ENCODE data around the gene NABP1.

NABP1 gene

DNA sequence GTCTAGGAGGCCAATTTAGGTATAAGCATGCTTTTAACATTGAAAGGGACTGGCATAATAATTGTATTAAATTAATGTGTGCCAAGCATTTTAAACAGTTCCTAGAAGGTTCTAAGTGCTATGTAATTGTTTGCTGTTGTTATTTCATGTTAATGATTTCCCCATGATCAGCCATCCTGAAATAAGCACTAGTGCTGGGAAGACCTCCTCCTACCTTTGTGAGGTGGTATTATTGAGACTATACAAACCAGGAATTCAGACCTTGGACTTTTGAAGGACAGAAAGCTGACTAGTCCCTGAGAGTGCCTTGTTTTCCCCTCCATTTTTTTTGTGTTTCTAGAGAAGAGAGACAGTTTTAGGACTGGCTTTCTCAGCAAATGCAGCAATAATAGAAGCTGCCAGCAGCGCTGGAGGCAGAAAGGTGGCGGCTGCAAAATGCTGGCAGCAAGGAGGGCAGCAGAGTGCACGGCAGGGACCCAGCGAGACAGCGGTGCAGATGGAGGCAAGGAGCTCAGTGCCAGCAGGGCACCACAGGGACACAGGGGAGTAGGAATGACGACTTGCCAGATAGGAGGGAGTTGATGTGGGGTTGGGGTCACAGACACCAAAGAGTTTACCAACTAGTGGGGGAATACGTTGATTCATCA, 25.3 kb downstream of the NABP1 start:
- in situ Hi-C loops (cut with HindIII; ENCODE audit: low sequenced_read_pairs): loop anchor here (25.0 kb wide), 1 partner anchor 541 kb away; the partner anchor contains the start of gene STAT4

DNA sequence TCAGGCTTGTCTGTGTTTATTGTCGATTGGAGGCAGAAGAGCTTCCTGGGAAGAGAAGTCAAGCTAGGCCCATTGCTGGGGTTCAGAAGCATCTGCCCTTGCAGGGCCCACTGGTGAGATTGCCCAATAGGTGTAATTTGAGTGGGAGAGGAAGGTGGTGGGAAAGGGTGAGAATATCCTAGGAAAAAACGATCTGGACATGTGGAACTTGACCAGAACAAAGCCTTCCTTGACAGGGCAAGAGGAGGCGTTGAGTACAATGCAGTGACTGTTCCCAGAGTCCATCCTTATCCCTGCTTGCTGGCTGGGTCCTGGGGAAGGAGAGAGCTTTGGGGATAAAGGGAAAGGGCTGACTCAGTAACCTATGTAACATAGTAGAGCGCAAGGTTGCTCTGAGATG, 27.1 kb downstream of the NABP1 start:
- in situ Hi-C loops (cut with HindIII; ENCODE audit: low sequenced_read_pairs): loop anchor here (25.0 kb wide), 1 partner anchor 543 kb away; the partner anchor contains the start of gene STAT4

DNA sequence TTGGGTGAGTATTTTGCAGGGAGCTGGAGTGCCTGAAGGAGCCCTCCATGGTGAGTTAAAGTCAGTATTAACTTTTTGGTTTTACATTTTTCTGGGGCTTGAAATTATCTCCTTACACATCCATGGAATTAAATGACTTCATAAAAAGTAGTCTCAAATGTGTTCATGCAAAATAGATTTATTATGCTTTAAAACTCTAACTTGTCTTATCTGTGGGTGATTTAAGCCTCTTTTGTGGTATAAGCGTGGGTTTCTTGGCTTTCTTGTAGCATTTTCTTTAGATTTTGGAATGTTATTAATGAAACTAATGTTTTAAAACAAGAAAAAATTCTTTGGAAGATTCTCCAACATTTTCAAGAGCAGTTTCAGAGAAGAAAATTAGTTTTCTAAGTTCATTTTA, 27.8 kb downstream of the NABP1 start:
- in situ Hi-C loops (cut with HindIII; ENCODE audit: low sequenced_read_pairs): loop anchor here (25.0 kb wide), 1 partner anchor 543 kb away; the partner anchor contains the start of gene STAT4

DNA sequence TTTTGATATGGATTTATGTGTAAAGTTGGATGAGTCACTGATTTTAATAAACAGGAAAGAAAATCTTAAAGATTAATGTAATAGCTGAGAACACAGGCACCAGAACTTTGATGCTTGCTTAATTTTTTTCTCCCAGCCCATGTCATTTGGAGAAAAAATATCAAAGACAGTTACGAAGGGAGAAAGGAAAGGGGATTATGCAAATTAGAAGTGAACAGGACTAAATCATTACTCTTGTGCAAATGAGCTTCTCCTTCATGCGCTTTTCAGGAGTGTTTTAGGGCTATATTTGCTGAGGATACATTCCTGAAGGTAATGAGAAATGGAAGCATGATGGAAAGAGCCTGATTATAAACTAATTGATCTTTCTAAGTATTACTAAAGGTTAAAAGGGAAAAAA, 28.9 kb downstream of the NABP1 start:
- in situ Hi-C loops (cut with HindIII; ENCODE audit: low sequenced_read_pairs): loop anchor here (25.0 kb wide), 1 partner anchor 544 kb away; the partner anchor contains the start of gene STAT4

DNA sequence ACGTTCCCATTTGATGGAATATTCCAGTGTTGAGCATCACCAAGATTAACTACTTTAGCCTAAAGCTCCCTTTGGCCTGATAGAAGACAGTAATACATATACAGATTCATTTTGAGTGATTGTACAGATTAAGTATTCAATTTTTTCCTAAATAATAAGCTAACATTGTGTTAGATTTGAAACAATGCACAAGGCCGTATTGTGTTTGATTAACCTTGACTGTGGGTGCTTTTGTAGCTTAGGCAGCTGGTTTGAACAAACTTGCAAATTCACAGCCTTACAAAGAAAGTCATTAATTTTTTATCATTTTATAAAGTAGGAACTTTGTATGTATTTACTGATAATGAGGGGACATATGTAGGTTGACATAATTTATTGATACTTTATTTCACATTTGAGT, 29.6 kb downstream of the NABP1 start:
- in situ Hi-C loops (cut with HindIII; ENCODE audit: low sequenced_read_pairs): loop anchor here (25.0 kb wide), 1 partner anchor 545 kb away; the partner anchor contains the start of gene STAT4

DNA sequence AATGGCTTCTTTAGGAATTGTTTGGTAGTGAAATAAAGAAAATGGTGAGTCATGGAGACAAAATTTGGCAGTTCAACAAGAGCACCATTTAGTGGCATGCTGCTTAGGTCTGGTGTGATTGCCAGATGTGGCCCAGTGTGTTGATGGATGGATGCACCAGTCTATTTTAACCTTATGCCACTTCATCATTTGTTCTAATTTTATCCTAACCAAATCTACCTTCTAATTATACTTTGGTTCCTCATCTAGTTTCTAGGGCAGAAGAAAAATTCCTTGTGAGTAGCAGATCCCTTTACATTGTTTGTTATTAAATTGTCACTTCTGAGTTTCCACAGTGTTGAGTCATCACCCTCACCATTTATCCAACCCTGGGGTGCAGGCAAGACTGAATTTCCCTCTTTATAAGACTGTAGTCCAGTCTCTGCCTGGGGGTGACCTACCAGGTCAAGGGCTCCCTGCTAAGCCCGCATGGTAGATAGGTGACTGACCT, 32.5 kb downstream of the NABP1 start:
- in situ Hi-C loops (cut with HindIII; ENCODE audit: low sequenced_read_pairs): loop anchor here (10.0 to 25.0 kb wide), 2 partner anchors 146 to 548 kb away; partner anchors contain the start of gene STAT4

DNA sequence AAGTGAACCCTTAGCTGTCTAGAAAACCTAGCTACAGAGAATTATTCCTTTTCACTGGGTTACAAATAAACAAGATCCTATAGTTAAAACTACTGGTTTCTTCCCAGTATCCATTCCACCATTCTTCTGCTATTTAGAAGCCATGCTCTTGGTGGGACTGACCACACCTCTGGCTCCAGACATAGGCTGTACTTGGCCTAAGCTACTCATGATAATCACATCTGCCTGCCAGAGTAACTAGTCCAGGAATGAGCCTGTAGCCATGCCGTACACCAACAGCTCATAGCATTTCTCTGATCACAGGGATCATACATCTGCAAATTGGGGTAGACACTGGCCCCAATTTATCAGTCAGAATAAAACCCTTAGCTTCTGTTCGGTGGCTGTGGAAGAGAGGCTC, 33.7 kb downstream of the NABP1 start:
- in situ Hi-C loops (cut with HindIII; ENCODE audit: low sequenced_read_pairs): loop anchor here (10.0 to 25.0 kb wide), 2 partner anchors 147 to 549 kb away; partner anchors contain the start of gene STAT4

DNA sequence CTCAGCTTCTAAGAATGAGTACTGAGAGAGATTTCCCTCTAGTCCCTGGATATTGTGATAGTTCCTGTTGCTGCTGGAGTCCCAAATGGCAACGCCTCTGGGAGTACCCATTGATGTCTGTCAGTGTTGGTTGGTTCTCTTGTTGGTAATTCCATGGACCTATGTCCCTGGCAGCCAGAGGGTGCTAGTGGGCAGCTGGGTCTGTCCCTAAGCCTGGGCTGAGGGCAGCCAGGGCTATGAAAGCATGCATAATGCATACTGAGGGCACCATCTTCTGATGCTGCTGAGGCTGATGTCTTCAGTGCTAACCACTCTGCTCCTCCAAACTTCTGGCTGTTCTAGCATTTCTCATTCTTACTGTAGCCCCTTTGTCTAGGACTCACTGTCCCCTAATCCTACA, 35.9 kb downstream of the NABP1 start:
- in situ Hi-C loops (cut with HindIII; ENCODE audit: low sequenced_read_pairs): loop anchor here (10.0 to 25.0 kb wide), 2 partner anchors 149 to 552 kb away; partner anchors contain the start of gene STAT4

DNA sequence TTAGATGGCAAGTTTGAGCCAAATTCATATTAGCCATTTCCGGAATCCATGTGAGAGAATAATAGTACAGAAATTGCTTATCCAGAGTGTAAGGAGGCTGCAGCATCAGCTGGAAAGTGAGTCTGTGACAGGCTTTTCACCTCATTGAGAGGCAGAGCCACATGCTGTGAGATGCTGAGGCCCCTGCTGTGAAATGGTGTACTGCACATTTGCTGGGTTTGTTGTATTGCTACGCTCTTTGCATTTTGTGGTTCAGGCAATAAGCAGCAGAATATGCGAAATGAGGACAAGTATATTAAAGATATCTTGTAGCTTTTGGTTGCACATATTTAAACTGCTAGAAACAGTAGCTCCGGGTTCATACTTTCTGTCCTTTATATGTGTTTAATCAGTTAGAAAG, 37.0 kb downstream of the NABP1 start:
- in situ Hi-C loops (cut with HindIII; ENCODE audit: low sequenced_read_pairs): loop anchor here (10.0 to 25.0 kb wide), 2 partner anchors 150 to 553 kb away; partner anchors contain the start of gene STAT4

DNA sequence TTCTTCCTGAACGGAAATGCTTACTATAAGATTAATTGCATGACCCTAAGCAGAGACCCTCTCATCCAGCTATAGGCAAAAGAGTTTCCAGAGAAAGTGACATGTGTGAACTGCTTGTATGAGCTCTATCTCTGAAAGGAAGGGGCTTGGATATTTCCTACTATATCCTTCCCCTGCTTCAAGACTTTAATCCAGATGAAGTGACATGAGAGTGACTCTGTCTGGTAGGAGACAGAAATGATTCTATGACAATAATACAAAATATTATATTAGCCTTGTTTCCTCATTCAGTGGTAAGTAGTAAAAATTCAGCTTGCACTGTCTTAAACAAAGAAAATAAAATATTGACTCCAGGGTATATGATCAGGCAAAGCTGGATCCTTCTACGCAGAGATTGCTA, 37.5 kb downstream of the NABP1 start:
- in situ Hi-C loops (cut with HindIII; ENCODE audit: low sequenced_read_pairs): loop anchor here (10.0 to 25.0 kb wide), 2 partner anchors 151 to 553 kb away; partner anchors contain the start of gene STAT4

DNA sequence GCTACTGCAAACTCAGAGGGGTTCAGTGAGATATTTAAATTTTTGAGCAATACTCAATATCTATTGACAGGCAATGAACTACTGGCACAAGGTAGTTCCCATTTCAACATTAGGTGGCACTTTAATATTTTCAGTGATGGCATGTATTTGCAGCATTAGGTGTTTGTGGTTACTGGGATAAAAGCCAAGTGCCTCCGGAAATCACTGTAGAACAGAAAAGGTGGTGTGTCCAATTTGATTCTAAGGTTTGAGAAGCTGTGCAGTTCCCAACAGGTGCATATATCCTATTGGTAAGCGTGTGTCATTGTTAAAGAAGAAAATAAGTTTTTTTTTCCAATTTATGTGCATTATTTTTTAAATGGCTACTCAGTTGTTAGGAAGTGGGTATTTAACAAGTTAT, 41.3 kb downstream of the NABP1 start:
- in situ Hi-C loops (cut with HindIII; ENCODE audit: low sequenced_read_pairs): loop anchor here (10.0 to 25.0 kb wide), 2 partner anchors 154 to 557 kb away; partner anchors contain the start of gene STAT4

DNA sequence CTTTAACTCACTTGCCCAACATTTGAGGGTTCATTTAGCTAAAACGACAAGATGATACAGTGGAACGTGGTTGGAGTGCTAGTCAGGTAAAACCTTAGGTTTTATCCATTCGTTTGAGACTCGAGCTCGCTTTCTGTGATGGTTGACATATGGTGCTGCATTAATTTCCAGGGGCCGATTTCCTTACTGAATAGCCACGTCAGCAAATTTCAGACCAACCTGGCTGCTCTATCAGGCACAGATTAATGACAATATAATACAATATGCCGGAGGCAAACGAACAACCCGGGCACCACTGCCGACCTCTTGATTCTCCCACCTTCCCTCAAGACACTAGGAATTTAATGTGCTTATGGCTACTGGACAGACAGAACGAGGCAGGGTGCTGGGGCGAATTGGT, 42.0 kb downstream of the NABP1 start:
- in situ Hi-C loops (cut with HindIII; ENCODE audit: low sequenced_read_pairs): loop anchor here (10.0 to 25.0 kb wide), 2 partner anchors 155 to 558 kb away; partner anchors contain the start of gene STAT4

DNA sequence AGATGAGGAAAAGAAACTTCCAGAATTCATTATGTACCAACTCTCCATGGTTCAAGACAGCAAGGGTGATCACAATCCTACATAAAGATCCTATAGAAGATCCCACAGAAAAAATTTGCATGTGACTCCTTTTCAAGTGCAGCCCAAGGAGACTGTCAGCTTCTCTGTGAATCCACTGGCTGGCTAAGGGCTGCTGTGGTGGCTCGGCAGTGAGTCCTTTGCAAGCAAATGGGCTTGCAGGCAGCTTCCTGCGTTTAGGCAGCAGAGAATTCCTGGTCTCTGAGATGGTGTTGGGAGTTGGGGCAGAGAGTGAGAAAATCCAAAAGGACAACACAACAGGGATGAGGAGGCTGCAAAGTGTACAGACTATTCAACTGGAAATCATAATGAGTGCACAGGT, 43.4 kb downstream of the NABP1 start:
- in situ Hi-C loops (cut with HindIII; ENCODE audit: low sequenced_read_pairs): loop anchor here (25.0 kb wide), 1 partner anchor 559 kb away; the partner anchor contains the start of gene STAT4

DNA sequence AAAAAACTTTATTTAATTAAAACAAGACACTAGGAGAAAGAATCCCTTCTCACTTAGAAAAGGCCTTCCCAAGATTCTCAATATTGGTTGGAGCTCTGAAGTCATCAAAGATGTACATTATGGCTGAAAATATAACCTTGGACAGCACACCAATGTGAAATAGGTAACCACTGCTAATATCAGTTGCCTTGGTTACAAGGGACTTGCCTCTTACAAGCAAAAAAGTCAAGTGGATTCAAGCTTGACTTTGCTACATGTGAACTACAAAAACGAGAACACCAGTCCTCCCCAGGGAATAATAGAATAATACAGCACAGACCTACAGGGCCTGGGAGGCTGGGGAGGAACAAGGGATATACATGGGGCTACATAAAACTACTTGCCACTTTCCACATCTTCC, 46.1 kb downstream of the NABP1 start:
- in situ Hi-C loops (cut with HindIII; ENCODE audit: low sequenced_read_pairs): loop anchor here (25.0 kb wide), 1 partner anchor 562 kb away; the partner anchor contains the start of gene STAT4

DNA sequence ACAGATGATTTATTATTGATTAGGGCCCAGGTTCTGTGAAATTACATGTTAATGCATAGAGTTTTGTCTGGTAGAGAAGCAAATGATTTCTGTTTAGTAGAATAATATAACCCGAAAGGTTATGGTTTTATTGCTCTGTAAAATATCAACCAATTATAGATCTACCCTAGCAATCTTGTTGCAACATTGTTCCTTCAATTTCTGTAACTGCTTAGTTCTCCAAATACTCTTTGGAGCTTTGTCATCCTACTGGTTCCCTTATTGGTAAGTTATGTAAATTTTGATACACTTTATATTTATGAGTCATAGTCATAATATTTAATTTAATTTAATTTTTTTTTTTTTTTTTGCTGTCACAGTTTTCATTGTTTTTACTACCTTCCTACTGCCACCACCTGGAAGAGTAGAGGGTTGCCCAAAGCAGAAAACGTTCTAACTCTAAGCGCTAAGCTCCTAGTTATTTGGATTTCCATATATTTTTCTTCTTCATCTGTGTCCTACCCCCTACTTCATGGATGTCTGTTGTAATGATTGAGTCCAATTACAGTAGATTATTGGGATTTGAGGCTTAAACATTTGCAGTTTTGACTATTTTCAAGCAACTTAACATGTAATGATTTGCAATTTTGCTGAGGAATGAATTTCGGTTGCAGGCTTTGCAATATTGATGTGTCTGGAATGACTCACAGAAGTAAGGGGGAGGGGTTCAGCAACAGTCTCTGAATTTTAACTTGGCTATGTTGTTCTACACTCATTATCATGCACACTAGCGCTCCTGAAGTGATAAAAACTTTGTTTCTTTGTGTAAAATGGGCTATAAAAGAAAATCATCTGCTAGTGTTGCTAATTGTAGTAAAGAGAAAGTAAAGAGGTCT, 51.1 kb downstream of the NABP1 start:
- in situ Hi-C loops (cut with HindIII; ENCODE audit: low sequenced_read_pairs): no loop called here

DNA sequence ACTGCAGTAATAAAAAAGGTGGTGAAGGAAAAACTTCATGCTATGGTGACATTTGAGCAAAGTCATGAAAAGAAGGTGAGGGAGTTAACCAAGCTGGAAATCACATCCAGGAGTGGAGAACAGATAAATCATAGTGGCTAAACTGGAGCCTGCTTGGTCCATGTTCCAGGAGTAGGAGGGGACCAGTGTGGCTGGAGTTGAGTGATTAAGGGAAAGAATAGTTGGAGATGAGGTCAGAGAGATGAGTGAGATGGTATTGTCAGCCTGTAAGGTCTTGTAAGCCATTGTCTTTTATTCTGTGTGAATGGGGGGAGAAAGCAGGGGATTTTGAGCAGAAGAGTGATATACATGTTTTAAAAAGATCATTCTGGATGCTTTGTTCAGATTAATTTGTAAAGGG, 52.3 kb downstream of the NABP1 start:
- in situ Hi-C loops (cut with HindIII; ENCODE audit: low sequenced_read_pairs): no loop called here

Data from DLD1 (cell line).